Chondrocyte (in vitro differentiated cells): ENCODE measurements around the gene ZBTB12. TPM values are rescaled to one million over a fixed set of nuclear protein-coding genes. Genes with fewer than 3 reads are reported as not detected.

Experiments used
- DNase-seq: peaks from one replicate; pipeline ENCODE4 v3.0.0; 2021; ENCODE audit warnings: mixed read lengths, low spot score
- H3K27ac Mint-ChIP-seq: one replicate; pipeline ENCODE4 v1.8.0; 2021; ENCODE audit warnings: mild to moderate bottlenecking, moderate library complexity, mixed read lengths; ENCODE audit not compliant: unreplicated experiment
- H3K27me3 Mint-ChIP-seq: 2 replicates; pipeline ENCODE4 v1.8.0; 2021; ENCODE audit warnings: low read depth, mixed read lengths
- H3K36me3 Mint-ChIP-seq: 2 replicates; pipeline ENCODE4 v1.8.0; 2021; ENCODE audit warnings: low read depth, mixed read lengths
- H3K4me1 Mint-ChIP-seq: 2 replicates; pipeline ENCODE4 v1.8.0; 2021; ENCODE audit warnings: low read depth, mild to moderate bottlenecking, mixed read lengths
- H3K4me3 Mint-ChIP-seq: one replicate; pipeline ENCODE4 v1.8.0; 2021; ENCODE audit warnings: mild to moderate bottlenecking, moderate library complexity, mixed read lengths; ENCODE audit not compliant: unreplicated experiment
- H3K9me3 Mint-ChIP-seq: 2 replicates; pipeline ENCODE4 v1.8.0; 2021; ENCODE audit warnings: low read depth, mixed read lengths
- total RNA-seq: library from RNA; stranded (reverse); gene quantifications from 3 replicates; pipeline ENCODE4 v1.2.1, GENCODE V29; 2021
- TF ChIP-seq, protein P1 (sequence below): fragments of 200-600 bp; sonication (generic); IDR thresholded peaks from 2 replicates; pipeline ENCODE4 v1.5.0; 2021; ENCODE audit warnings: antibody characterized with exemption, mild to moderate bottlenecking, moderate library complexity

ZBTB12 gene
- total RNA-seq, 1 donor from 2014 or later = 6.7 TPM

- Mint-ChIP-seq H3K27ac (no peak overlapping the region), H3K9me3 (no peaks in the 10 kb centered on the region), H3K4me3 (no peak overlapping the region), H3K36me3 (peaks cover 32% of the 10 kb centered on the region), H3K4me1 (no peaks in the 10 kb centered on the region), H3K27me3 (no peaks in the 10 kb centered on the region)
- DNase-seq = no peak
- TF ChIP-seq, protein P1, sequence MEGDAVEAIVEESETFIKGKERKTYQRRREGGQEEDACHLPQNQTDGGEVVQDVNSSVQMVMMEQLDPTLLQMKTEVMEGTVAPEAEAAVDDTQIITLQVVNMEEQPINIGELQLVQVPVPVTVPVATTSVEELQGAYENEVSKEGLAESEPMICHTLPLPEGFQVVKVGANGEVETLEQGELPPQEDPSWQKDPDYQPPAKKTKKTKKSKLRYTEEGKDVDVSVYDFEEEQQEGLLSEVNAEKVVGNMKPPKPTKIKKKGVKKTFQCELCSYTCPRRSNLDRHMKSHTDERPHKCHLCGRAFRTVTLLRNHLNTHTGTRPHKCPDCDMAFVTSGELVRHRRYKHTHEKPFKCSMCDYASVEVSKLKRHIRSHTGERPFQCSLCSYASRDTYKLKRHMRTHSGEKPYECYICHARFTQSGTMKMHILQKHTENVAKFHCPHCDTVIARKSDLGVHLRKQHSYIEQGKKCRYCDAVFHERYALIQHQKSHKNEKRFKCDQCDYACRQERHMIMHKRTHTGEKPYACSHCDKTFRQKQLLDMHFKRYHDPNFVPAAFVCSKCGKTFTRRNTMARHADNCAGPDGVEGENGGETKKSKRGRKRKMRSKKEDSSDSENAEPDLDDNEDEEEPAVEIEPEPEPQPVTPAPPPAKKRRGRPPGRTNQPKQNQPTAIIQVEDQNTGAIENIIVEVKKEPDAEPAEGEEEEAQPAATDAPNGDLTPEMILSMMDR = no peak
Observed at GRCh38 chr6:31881136-31881859, 20.6 kb downstream of the ZBTB12 start.

DNA sequence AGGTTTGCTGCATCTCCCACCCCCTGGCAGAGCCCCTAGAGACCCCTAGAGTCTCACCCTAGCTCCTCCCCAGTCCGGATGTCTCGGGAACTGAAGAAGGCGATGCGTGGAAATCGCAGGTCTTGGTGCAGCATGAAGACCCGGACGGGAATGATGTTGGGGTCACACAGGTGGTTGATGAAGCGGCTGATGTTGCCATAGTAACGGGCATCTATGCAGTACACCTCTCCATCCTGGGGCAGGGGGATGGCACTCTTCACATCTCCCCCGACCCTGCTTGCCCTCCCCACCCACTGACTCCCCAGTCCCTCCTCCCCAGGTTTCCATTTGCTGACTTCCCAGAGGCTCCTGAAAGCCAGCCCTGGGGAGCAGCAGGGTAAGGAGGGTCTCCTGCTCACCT lies 21.3 kb downstream of the ZBTB12 start:
- DNase-seq = no peak
- TF ChIP-seq, protein P1 = no peak
- Mint-ChIP-seq H3K27me3 (no peaks in the 10 kb centered on the region), H3K27ac (no peak overlapping the region), H3K36me3 (peaks cover 28% of the 10 kb centered on the region), H3K4me1 (no peaks in the 10 kb centered on the region), H3K9me3 (no peaks in the 10 kb centered on the region), H3K4me3 (no peak overlapping the region)

- Mint-ChIP-seq H3K4me1 (no peaks in the 10 kb centered on the region), H3K27ac (no peak overlapping the region), H3K4me3 (no peak overlapping the region), H3K36me3 (peaks cover 27% of the 10 kb centered on the region), H3K9me3 (no peaks in the 10 kb centered on the region), H3K27me3 (no peaks in the 10 kb centered on the region)
- TF ChIP-seq, protein P1 = no peak
- no peak for DNase-seq
Observed at GRCh38 chr6:31879901-31880300, 22.0 kb downstream of the ZBTB12 start.

DNA sequence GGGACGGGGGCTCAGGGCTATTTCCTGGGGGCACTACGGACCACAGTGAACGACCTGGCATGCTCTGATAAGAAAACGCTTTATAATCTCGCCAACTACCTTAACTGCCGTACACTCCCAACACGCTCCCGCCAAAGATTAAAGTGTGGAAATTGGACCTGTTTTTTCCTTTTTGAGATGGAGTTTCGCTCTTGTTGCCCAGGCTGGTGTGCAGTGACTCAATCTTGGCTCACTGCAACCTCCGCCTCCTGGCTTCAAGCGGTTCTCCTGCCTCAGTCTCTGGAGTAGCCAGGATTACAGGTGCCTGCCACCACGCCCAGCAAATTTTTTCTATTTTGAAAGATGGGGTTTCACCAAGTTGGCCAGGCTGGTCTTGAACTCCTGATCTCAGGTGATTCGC lies 22.7 kb downstream of the ZBTB12 start:
- H3K36me3 Mint-ChIP-seq = peaks cover 27% of the 10 kb centered on the region
- H3K27me3 Mint-ChIP-seq = no peaks in the 10 kb centered on the region
- no peaks in the 10 kb centered on the region for H3K9me3 Mint-ChIP-seq
- H3K27ac Mint-ChIP-seq = no peak overlapping the region
- no peak for DNase-seq
- H3K4me3 Mint-ChIP-seq = no peak overlapping the region
- H3K4me1 Mint-ChIP-seq = no peaks in the 10 kb centered on the region
- TF ChIP-seq, protein P1 = no peak

DNA sequence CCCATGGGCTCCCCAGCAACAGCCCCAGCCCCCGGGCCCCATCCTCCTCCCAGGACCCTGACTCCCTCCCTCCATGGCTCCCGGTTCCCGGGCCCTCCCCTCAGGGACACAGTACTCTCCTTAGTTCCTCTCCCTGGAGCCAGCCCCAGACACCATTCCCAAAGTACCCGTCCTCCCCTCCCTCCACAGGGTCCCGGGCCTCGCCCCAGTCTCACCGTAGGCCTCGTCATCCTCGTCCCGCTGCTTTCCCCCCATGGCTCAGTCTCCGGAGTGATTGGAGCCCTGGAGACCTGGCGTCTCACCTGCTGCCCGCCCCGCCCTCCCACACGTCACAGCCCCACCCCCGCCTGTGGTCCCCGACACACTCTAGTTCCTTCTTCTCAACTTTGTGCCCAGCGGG lies 23.2 kb downstream of the ZBTB12 start, which contains the start of gene SLC44A4:
Gene SLC44A4, minus strand, starts transcription at position 272 of the 400 bp plus-strand sequence. Its CDS starts 17 bp downstream, at position 255.
- no peak within 1 kb of the TSS for H3K4me3 Mint-ChIP-seq
- H3K27me3 Mint-ChIP-seq = no peaks in the 10 kb centered on the region
- no peaks in the 10 kb centered on the region for H3K9me3 Mint-ChIP-seq
- TF ChIP-seq, protein P1 = no peak
- no peak for DNase-seq
- no peak within 1 kb of the TSS for H3K27ac Mint-ChIP-seq
- no peaks in the 10 kb centered on the region for H3K4me1 Mint-ChIP-seq
- H3K36me3 Mint-ChIP-seq = peaks cover 26% of the 10 kb centered on the region
